BE2C (cell line): Measurements from ENCODE around the gene CPPED1.

Experiments
- DNase-seq: peaks from one replicate; pipeline ENCODE4 v3.0.0-alpha.2; 2020
- H3K27me3 ChIP-seq: fragments of 250-450 bp; sonication (Bioruptor Pico); 2 replicates; pipeline ENCODE4 v1.5.1; 2020; ENCODE audit warnings: mild to moderate bottlenecking
- H3K36me3 ChIP-seq: fragments of 250-450 bp; sonication (Bioruptor Pico); 2 replicates; pipeline ENCODE4 v1.5.1; 2020; ENCODE audit warnings: mild to moderate bottlenecking
- H3K4me1 ChIP-seq: fragments of 250-450 bp; sonication (Bioruptor Pico); 2 replicates; pipeline ENCODE4 v1.5.1; 2020
- H3K4me3 ChIP-seq: 2 replicates; pipeline ENCODE4 v1.5.1; 2011; ENCODE audit warnings: low read depth, low read length
- H3K9me3 ChIP-seq: fragments of 250-450 bp; sonication (Bioruptor Pico); 2 replicates; pipeline ENCODE4 v1.5.1; 2020
- TF ChIP-seq, protein P1 (sequence below): IDR thresholded peaks from 2 replicates; pipeline ENCODE4 v1.5.1; 2012; ENCODE audit warnings: mild to moderate bottlenecking, low read depth, low read length

Gene CPPED1

DNA sequence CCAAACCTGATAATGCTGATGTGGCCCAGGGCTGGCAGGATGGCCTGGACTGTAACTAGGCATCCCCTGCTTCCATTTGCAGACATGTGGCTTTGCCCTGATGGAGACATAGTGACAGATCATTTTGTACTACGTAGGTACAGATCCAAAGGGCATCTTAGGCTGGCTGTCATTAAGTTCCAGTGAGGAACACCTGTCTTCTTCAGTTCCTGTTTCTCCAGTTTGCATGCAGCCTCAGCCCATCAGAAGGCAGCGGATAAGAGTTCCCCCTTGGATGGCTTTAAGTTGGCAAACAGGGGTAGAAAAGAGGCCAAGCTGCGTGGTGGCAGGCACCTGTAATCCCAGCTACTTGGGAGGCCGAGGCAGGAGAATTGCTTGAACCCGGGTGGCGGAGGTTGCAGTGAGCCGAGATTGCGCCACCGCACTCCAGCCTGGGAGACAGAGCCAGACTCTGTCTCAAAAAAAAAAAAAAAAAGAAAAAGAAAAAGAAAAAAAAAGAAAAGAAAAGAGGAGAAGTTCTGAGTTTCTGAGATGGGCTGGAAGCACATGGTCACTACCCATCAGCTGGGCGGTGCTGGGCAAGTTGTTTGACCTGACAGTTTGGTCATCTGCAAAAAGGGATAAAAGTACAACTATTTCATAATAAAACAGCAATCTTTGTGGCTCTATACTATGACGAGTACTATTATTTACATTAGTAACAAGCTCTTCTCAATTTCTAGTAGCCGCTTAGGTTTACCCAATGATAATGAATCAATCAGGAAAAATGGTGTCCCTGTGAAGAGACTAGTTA lies 42.7 kb downstream of the CPPED1 start:
- no peak overlapping the region for H3K4me3 ChIP-seq
- no peaks in the 10 kb centered on the region for H3K27me3 ChIP-seq
- TF ChIP-seq, protein P1, sequence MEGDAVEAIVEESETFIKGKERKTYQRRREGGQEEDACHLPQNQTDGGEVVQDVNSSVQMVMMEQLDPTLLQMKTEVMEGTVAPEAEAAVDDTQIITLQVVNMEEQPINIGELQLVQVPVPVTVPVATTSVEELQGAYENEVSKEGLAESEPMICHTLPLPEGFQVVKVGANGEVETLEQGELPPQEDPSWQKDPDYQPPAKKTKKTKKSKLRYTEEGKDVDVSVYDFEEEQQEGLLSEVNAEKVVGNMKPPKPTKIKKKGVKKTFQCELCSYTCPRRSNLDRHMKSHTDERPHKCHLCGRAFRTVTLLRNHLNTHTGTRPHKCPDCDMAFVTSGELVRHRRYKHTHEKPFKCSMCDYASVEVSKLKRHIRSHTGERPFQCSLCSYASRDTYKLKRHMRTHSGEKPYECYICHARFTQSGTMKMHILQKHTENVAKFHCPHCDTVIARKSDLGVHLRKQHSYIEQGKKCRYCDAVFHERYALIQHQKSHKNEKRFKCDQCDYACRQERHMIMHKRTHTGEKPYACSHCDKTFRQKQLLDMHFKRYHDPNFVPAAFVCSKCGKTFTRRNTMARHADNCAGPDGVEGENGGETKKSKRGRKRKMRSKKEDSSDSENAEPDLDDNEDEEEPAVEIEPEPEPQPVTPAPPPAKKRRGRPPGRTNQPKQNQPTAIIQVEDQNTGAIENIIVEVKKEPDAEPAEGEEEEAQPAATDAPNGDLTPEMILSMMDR = no peak
- DNase-seq = no peak
- H3K36me3 ChIP-seq = peaks cover 7% of the 10 kb centered on the region
- H3K9me3 ChIP-seq = peaks cover 3% of the 10 kb centered on the region
- H3K4me1 ChIP-seq = peaks cover 33% of the 10 kb centered on the region

DNA sequence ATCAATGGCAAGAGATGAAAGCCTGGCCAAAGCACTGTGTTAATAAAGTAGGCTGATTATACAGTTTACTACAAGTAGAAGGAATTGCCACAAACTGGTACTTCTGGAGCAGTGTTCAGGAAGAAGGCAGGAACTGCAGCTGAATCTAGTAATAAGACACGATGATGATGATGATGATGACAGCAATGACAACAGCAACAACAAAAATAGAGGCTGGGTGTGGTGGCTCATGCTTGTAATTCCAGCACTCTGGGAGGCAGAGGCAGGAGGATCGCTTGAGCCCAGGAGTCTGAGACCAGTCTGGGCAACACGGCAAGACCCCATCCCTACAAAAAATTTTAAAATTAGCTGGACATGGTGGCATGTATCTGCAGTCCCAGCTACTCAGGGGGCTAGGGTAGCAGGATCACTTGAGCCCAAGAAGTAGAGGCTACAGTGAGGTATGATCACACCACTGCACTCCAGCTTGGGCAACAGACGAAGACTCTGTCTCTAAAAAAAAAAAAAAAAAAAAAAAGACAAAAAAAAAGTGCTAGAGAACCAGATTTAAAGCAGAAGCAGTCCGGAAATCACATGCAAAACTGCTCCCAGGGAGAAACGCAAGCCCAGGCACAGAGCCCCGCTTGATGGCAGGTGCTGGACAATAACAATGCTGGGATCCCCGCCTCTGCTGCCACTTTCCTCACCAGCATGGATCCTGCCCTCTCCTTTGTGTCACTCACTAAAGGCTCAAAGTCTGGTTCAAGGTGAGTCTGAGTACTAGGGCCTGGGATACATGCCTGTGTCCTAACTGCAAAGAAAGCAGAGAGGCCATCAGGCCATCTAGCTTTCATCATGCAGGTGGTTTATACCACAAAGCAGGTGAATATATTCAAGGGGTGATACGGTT lies 44.8 kb downstream of the CPPED1 start:
- H3K36me3 ChIP-seq = peaks cover 7% of the 10 kb centered on the region
- DNase-seq = no peak
- TF ChIP-seq, protein P1 = no peak
- no peak overlapping the region for H3K4me3 ChIP-seq
- peaks cover 30% of the 10 kb centered on the region for H3K4me1 ChIP-seq
- no peaks in the 10 kb centered on the region for H3K27me3 ChIP-seq
- H3K9me3 ChIP-seq = peaks cover 3% of the 10 kb centered on the region

DNA sequence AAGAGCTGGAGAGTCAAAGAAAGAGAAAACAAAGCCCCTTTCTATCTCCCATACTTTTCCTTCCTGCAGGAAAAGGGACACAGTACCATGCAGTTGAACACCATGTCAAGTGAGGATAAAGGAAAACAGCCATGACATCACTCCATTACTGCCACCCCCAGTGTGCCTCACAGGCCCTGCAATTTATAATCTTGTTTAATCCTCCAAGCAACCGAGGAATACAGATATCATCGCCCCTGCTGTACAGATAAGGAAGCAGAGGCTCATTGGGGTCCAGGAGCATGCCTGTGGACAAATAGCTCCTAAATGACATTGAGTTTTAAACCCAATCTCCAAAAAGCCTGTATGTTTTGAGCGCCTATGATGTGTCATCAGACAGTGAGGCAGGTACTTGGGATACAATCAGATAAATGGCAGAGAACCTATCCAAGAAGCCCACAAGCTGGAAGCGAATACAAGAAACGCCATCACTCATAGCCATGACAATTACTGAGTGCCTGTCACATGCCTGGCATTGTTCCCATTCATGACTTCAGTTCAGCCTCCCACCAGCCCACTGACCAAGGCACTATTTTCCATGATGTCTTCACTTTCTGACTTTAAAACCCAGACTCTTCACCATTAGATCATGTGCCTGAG lies 45.5 kb downstream of the CPPED1 start:
- TF ChIP-seq, protein P1 = no peak
- Histone ChIP-seq H3K4me1 (peaks cover 25% of the 10 kb centered on the region), H3K4me3 (no peak overlapping the region), H3K27me3 (no peaks in the 10 kb centered on the region), H3K9me3 (peaks cover 3% of the 10 kb centered on the region), H3K36me3 (peaks cover 7% of the 10 kb centered on the region)
- peak; percentile 79 for DNase-seq

DNA sequence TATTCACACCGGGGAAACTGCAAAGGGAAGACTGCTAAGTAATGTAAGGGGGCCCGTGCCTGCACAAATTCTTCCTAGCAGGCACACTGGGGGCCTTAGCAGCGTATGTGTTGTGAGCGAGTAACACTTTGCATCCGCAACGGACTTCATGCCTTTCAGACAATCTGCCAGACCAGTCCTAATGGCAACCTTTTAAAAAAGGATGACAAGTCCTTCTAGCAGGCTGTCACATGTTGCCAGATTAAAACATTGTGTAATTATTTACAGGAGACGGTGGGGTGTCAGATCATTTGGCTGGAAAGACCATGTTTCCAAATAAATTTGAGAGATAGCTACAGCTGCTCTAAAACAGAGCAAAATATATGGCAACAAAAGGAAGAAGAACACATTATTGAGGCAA lies 46.1 kb downstream of the CPPED1 start:
- peaks cover 25% of the 10 kb centered on the region for H3K4me1 ChIP-seq
- H3K4me3 ChIP-seq = no peak overlapping the region
- H3K36me3 ChIP-seq = peaks cover 7% of the 10 kb centered on the region
- H3K9me3 ChIP-seq = peaks cover 3% of the 10 kb centered on the region
- DNase-seq = peak; percentile 19
- TF ChIP-seq, protein P1 = no peak
- no peaks in the 10 kb centered on the region for H3K27me3 ChIP-seq

DNA sequence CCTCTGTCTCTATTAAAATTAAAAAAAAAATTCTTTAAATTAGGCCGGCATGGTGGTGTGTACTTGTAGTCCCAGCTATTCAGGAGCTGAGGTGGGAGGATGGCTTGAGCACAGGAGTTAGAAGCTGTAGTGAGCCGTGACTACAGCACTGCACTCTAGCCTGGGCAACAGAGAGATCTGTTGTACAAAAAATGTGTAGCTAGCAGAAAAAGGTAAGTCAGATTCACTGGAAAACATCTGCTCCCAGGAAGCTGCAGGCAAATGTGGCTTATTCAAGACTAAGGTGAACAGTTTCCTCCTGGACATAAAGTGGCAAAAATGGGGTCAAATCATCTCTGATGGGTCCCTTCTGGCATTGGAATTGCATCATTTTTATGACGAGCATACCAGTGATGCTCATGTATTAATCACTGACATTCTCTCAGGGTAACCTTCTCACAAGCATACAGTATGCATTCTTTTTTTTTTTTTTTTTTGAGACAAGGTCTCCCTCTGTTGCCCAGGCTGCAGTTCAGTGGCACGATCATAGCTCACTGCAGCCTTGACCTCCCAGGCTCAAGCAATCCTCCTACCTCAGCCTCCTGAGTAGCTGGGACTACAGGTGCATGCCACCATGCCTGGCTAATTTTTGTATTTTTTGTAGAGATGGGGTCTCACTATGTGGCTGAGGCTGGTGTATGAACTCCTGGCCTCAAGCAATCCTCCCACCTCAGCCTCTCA lies 48.7 kb downstream of the CPPED1 start:
- Histone ChIP-seq H3K27me3 (no peaks in the 10 kb centered on the region), H3K4me3 (no peak overlapping the region), H3K4me1 (peaks cover 25% of the 10 kb centered on the region), H3K9me3 (peaks cover 3% of the 10 kb centered on the region), H3K36me3 (peaks cover 7% of the 10 kb centered on the region)
- TF ChIP-seq, protein P1 = no peak
- DNase-seq = no peak
